Anterior cingulate cortex (tissue), 58 donors: ENCODE results near the gene HAUS5.
"Not testable (repeated sequence)": the region's sequence is repeated elsewhere in the genome, so short reads cannot be mapped to it uniquely, and the experiment has no call there.

ENCODE experiments used
- DNase-seq, 58 donors: peaks; one replicate each; lab custom pipeline; 2025; lab: John Stamatoyannopoulos, UW

The HAUS5 gene

GRCh38 chr19:35612559-35613321 is at the start of gene HAUS5:
TSS of gene HAUS5 (plus strand) at chr19:35612735. CDS start at chr19:35612795, 60 bp downstream.
- peak; percentile 30 to 95 (median 83) for DNase-seq

- DNase-seq = no peak
These were observed 49.8 kb upstream of the HAUS5 start for GRCh38 chr19:35562776-35563175.

GRCh38 chr19:35563207-35563829 is 49.2 kb upstream of the HAUS5 start, which contains the start of gene ATP4A:
TSS of gene ATP4A (minus strand) at chr19:35563658. CDS start at chr19:35563629, 29 bp downstream.
- no peak for DNase-seq

- no peak for DNase-seq
These were observed 47.3 kb upstream of the HAUS5 start for GRCh38 chr19:35565016-35565856.

- DNase-seq = no peak
These were observed 45.8 kb upstream of the HAUS5 start for GRCh38 chr19:35566738-35567137.

GRCh38 chr19:35569281-35569781 is 43.2 kb upstream of the HAUS5 start:
- no peak for DNase-seq

GRCh38 chr19:35571406-35571965 is 41.0 kb upstream of the HAUS5 start:
- DNase-seq = no peak

- DNase-seq = no peak
These were observed 34.6 kb upstream of the HAUS5 start for GRCh38 chr19:35577918-35578317.

- no peak for DNase-seq
These were observed 33.8 kb upstream of the HAUS5 start for GRCh38 chr19:35578707-35579106.

GRCh38 chr19:35582760-35583159 is 29.8 kb upstream of the HAUS5 start:
- DNase-seq = no peak

- peak in 1 of 58 donors; percentile 1 for DNase-seq
These were observed 26.7 kb upstream of the HAUS5 start, which contains the start of gene PMIS2 for GRCh38 chr19:35585848-35586247. TSS of gene PMIS2 (plus strand) at chr19:35586173. CDS start at chr19:35586260, 87 bp downstream.

- DNase-seq = no peak
These were observed 25.2 kb upstream of the HAUS5 start for GRCh38 chr19:35587321-35587720.

GRCh38 chr19:35590875-35591274 is 21.7 kb upstream of the HAUS5 start:
- no peak for DNase-seq

- DNase-seq = peak in 2 of 58 donors; percentile 1 to 3
These were observed 20.3 kb upstream of the HAUS5 start for GRCh38 chr19:35592226-35592625.

- DNase-seq = not testable (repeated sequence)
These were observed 17.5 kb upstream of the HAUS5 start for GRCh38 chr19:35595026-35595425.

GRCh38 chr19:35595928-35596327 is 16.6 kb upstream of the HAUS5 start:
- DNase-seq = no peak

- no peak for DNase-seq
These were observed 16.1 kb upstream of the HAUS5 start for GRCh38 chr19:35596366-35596999.

- no peak for DNase-seq
These were observed 10.6 kb upstream of the HAUS5 start for GRCh38 chr19:35601971-35602370.

GRCh38 chr19:35604436-35604835 is 8.1 kb upstream of the HAUS5 start:
- not testable (repeated sequence) for DNase-seq

- DNase-seq = not testable (repeated sequence)
These were observed 5.4 kb upstream of the HAUS5 start for GRCh38 chr19:35607170-35607569.
